Glomerular visceral epithelial cell (primary cell): ENCODE measurements around the gene CCDC102A.

Experiments
- DNase-seq: peaks from one replicate; pipeline ENCODE4 v3.0.0-alpha.2; 2016; ENCODE audit errors: extremely low spot score

The CCDC102A gene

GRCh38 chr16:57518922-57519321 lies 17.4 kb downstream of the CCDC102A start:
- DNase-seq: no peak

- no peak for DNase-seq
Measured at GRCh38 chr16:57518520-57518919, 17.9 kb downstream of the CCDC102A start.

- DNase-seq: no peak
Measured at GRCh38 chr16:57517397-57518367, 18.7 kb downstream of the CCDC102A start.

- no peak for DNase-seq
Measured at GRCh38 chr16:57516773-57517172, 19.6 kb downstream of the CCDC102A start.

- no peak for DNase-seq
Measured at GRCh38 chr16:57516176-57516725, 20.1 kb downstream of the CCDC102A start.

- no peak for DNase-seq
Measured at GRCh38 chr16:57514791-57515600, 21.4 kb downstream of the CCDC102A start.

GRCh38 chr16:57514371-57514770 lies 22.0 kb downstream of the CCDC102A start:
- no peak for DNase-seq

GRCh38 chr16:57513371-57514102 lies 22.8 kb downstream of the CCDC102A start:
- DNase-seq: peak; percentile 38

- no peak for DNase-seq
Measured at GRCh38 chr16:57512296-57513001, 23.9 kb downstream of the CCDC102A start.

GRCh38 chr16:57510016-57510871 lies 26.1 kb downstream of the CCDC102A start:
- DNase-seq: no peak

GRCh38 chr16:57509231-57509923 lies 27.0 kb downstream of the CCDC102A start:
- no peak for DNase-seq

- DNase-seq: no peak
Measured at GRCh38 chr16:57508035-57508425, 28.3 kb downstream of the CCDC102A start.

GRCh38 chr16:57507136-57508034 lies 29.0 kb downstream of the CCDC102A start:
- DNase-seq: no peak

- DNase-seq: no peak
Measured at GRCh38 chr16:57505169-57505568, 31.2 kb downstream of the CCDC102A start.

- DNase-seq: no peak
Measured at GRCh38 chr16:57504491-57504890, 31.9 kb downstream of the CCDC102A start.

- no peak for DNase-seq
Measured at GRCh38 chr16:57504001-57504400, 32.4 kb downstream of the CCDC102A start.

GRCh38 chr16:57503366-57503765 lies 33.0 kb downstream of the CCDC102A start:
- no peak for DNase-seq

GRCh38 chr16:57502048-57502775 lies 34.2 kb downstream of the CCDC102A start:
- no peak for DNase-seq
